Measurements from ENCODE around the gene CACNG1. TPM values are rescaled to one million over a fixed set of nuclear protein-coding genes. Genes with fewer than 3 reads are reported as not detected.

The CACNG1 gene
- total and polyA plus RNA-seq, 2 donors (not counting 3 experiments of a cell fraction or from before 2014, with no cell fraction given) = not detected

DNA sequence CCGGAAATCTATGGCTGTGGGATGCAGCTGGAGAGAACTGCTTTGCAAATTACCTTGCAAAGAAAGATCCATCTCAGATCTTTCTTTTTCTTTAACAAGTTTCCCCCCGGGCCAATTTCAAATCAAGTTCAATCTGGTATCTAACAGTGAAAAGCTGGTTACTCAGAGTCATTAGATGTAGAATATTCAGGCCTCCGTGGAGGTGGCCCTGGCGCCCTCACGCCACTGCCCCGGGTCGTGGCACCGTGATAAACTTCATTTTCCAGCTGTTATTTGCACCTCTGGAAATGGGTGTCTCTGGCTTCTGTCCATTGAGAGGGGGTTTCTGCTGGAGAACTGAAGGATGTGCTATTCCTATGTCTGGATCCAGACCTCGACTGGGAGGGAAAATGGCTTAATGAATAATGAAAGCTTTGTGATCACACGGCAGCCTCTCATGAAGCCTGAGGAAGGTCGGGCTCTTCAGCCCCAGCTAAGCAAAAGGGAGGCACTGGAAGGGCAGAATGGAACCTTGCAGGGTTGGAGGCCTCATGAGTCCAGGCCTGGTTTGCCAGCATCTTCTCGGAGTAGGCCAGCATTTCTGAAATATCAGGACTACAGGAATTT, 49.3 kb upstream of the CACNG1 start:
- FAIRE-seq = no peak
- Histone ChIP-seq H4K20me1 (replicated peaks; ENCODE audit: control insufficient read depth, extremely low read depth, insufficient read depth, low read length) (no peaks in the 10 kb centered on the region), H3K9ac (replicated peaks; ENCODE audit: extremely low read depth, insufficient read depth, low read length) (no peak overlapping the region), H3K4me2 (ENCODE audit: insufficient read depth, low read length) (no peak overlapping the region), H3K9me3 (replicated peaks; ENCODE audit: control insufficient read depth, insufficient read depth, low read length) (no peaks in the 10 kb centered on the region), H2AFZ (ENCODE audit: low read depth, low read length) (no peak overlapping the region), H3K4me3 (replicated peaks in 1 of 3; ENCODE audit: insufficient read depth in 1 of 3, low read depth in 1 of 3, low read length in 3 of 3) (no peak overlapping the region), H3K4me1 (ENCODE audit: control insufficient read depth, extremely low read depth, insufficient read depth, low read length) (no peaks in the 10 kb centered on the region), H3K27me3 (ENCODE audit: control insufficient read depth in 2 of 2, insufficient read depth in 2 of 2, low read length in 2 of 2) (peaks cover 0 to under 1% of the 10 kb centered on the region in 2 experiments), H3K79me2 (ENCODE audit: control insufficient read depth, insufficient read depth, low read length) (no peaks in the 10 kb centered on the region), H3K36me3 (ENCODE audit: control insufficient read depth in 2 of 2, extremely low read depth in 1 of 2, insufficient read depth in 2 of 2, low read length in 2 of 2) (no peaks in the 10 kb centered on the region), H3K27ac (ENCODE audit: insufficient read depth, low read depth, low read length) (no peak overlapping the region), H3K9me1 (replicated peaks; ENCODE audit: control insufficient read depth, extremely low read depth, insufficient read depth, low read length) (no peaks in the 10 kb centered on the region)
- CTCF ChIA-PET = no interaction called here
- BruUV-seq (replicated peaks) = no TSS peak
- intact Hi-C loops (cut with micrococcal nuclease) = no loop called here
- dilution Hi-C loops (cut with MboI; ENCODE audit: extremely low pct_ligation_motif_present, low sequenced_read_pairs) = no loop called here
- no peak for DNase-seq (ENCODE audit: low read depth, low spot score)
- no peak for TF ChIP-seq EZH2 (IDR thresholded peaks at IDR 0.05; ENCODE audit: borderline replicate concordance, low read depth, low read length, severe bottlenecking)
- no peak for TF ChIP-seq POLR2A (IDR thresholded peaks at IDR 0.05; ENCODE audit: low read depth, low read length)
- TF ChIP-seq, protein P1, sequence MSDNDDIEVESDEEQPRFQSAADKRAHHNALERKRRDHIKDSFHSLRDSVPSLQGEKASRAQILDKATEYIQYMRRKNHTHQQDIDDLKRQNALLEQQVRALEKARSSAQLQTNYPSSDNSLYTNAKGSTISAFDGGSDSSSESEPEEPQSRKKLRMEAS (IDR thresholded peaks at IDR 0.05; ENCODE audit: insufficient read depth, insufficient read length) = no peak
- TF ChIP-seq GATA2 (IDR thresholded peaks at IDR 0.05; ENCODE audit: insufficient read depth, insufficient read length, low read depth, low read length) = no peak
- TF ChIP-seq, protein P2, sequence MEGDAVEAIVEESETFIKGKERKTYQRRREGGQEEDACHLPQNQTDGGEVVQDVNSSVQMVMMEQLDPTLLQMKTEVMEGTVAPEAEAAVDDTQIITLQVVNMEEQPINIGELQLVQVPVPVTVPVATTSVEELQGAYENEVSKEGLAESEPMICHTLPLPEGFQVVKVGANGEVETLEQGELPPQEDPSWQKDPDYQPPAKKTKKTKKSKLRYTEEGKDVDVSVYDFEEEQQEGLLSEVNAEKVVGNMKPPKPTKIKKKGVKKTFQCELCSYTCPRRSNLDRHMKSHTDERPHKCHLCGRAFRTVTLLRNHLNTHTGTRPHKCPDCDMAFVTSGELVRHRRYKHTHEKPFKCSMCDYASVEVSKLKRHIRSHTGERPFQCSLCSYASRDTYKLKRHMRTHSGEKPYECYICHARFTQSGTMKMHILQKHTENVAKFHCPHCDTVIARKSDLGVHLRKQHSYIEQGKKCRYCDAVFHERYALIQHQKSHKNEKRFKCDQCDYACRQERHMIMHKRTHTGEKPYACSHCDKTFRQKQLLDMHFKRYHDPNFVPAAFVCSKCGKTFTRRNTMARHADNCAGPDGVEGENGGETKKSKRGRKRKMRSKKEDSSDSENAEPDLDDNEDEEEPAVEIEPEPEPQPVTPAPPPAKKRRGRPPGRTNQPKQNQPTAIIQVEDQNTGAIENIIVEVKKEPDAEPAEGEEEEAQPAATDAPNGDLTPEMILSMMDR (IDR thresholded peaks at IDR 0.05; ENCODE audit: extremely low read depth in 1 of 2, insufficient read depth in 1 of 2, low read depth in 1 of 2, low read length in 2 of 2) = no peak
- no peak for TF ChIP-seq MYC (IDR thresholded peaks at IDR 0.05; ENCODE audit: low read depth, low read length)
- TF ChIP-seq FOS (IDR thresholded peaks at IDR 0.05; ENCODE audit: borderline replicate concordance, insufficient read depth, low read length) = no peak
- TF ChIP-seq JUN (IDR thresholded peaks at IDR 0.05; ENCODE audit: borderline replicate concordance, insufficient read depth, insufficient read length, low read depth) = no peak
- no peak for TF ChIP-seq POLR2AphosphoS5 (IDR thresholded peaks at IDR 0.05; ENCODE audit: insufficient read depth, low read depth, low read length)
- POLR2A ChIA-PET = no interaction called here

All from endothelial cell of umbilical vein (primary cell).